Cardiac fibroblast (primary cell): Measurements from ENCODE around the gene SLC5A11.
"Not testable (repeated sequence)": the region's sequence is repeated elsewhere in the genome, so short reads cannot be mapped to it uniquely, and the experiment has no call there.

Source experiments
- DNase-seq, 2 donors: peaks; one replicate each; pipeline versions ENCODE4 v3.0.0 to v3.0.0-alpha.2; 2010; ENCODE audit warnings: low read depth in 2 of 2
- H3K4me3 ChIP-seq, 2 donors: replicated peaks in 1 of 2; 1 replicate in 1 of 2; 2 replicates in 1 of 2; pipeline ENCODE4 v1.5.1; 2011; ENCODE audit warnings: low read depth in 2 of 2, low read length in 2 of 2, mild to moderate bottlenecking in 2 of 2, moderate library complexity in 1 of 2
- TF ChIP-seq, protein P1 (sequence below): IDR thresholded peaks from one replicate; pipeline ENCODE4 v1.5.1; 2011; ENCODE audit warnings: low read depth, mild to moderate bottlenecking, low read length, inconsistent platforms

SLC5A11 gene

DNA sequence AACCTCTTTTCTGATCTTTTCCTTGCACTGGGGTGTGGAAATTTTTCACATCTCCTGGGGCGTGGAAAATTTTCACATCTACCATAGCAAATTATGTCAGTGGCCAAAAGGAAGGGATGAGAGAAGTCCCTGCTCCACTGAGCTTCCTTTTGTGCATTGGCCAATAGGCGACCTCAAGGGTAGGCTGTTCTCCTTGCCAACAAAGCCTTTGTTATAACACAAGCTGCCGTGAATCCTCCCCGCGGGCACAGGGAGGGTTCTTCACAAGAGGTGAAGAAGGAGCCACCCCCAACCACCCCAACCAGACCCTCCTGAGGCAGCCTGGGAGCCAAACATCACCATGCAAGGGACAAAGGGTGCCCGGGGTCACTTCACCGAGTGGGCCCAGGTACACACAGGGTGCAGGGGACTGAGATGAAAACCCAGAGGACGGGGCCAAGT is 6.5 kb downstream of the SLC5A11 start:
- peak in 1 of 2 donors; percentile 33 for DNase-seq
- TF ChIP-seq, protein P1, sequence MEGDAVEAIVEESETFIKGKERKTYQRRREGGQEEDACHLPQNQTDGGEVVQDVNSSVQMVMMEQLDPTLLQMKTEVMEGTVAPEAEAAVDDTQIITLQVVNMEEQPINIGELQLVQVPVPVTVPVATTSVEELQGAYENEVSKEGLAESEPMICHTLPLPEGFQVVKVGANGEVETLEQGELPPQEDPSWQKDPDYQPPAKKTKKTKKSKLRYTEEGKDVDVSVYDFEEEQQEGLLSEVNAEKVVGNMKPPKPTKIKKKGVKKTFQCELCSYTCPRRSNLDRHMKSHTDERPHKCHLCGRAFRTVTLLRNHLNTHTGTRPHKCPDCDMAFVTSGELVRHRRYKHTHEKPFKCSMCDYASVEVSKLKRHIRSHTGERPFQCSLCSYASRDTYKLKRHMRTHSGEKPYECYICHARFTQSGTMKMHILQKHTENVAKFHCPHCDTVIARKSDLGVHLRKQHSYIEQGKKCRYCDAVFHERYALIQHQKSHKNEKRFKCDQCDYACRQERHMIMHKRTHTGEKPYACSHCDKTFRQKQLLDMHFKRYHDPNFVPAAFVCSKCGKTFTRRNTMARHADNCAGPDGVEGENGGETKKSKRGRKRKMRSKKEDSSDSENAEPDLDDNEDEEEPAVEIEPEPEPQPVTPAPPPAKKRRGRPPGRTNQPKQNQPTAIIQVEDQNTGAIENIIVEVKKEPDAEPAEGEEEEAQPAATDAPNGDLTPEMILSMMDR = no peak
- H3K4me3 ChIP-seq = no peak overlapping the region

GRCh38 chr16:24853169-24853824 is 7.5 kb downstream of the SLC5A11 start:
- no peak for DNase-seq
- TF ChIP-seq, protein P1 = no peak
- no peak overlapping the region for H3K4me3 ChIP-seq

DNA sequence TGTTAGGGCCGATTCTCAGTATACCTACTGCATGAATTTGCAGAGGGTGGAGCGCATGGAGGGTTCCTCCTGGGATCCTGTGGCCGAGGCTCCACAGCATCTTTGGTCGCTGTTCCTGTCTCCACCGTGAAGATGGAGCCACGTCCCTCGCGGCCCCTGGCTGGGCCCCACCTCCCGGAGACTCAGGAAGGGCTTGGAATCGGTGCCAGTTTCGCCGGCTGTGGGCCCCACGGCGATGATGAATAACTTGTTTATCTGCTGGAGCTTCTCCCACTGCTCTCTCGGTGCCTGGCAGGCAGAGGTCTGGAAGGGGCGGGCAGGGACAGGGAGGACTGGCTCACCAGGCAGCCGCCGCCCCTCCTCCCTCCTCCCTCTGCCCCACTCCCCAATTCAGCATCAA is 8.1 kb downstream of the SLC5A11 start:
- TF ChIP-seq, protein P1 = no peak
- DNase-seq = peak; percentile 59 to 72
- H3K4me3 ChIP-seq = no peak overlapping the region

- TF ChIP-seq, protein P1 = no peak
- no peak for DNase-seq
- no peak overlapping the region for H3K4me3 ChIP-seq
Measured at GRCh38 chr16:24854607-24855171, 8.9 kb downstream of the SLC5A11 start.

DNA sequence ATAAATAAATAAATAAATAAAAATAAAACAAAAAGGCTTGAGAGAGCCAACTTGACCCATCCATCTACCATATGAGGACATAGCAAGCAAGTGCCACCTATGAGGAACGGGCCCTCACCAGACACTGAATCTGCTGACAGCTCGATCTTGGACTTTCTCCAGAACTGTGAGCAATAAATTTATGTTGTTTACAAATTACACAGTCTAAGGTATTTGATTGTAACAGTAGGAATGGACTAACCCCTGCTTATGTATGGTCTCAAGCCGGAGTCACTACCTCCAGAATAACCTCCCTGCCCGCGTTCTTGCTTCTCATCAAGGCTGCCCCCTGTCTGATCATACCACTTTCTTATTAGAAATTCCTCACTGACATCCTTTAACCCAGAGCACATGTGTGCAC is 9.9 kb downstream of the SLC5A11 start:
- no peak for DNase-seq
- no peak overlapping the region for H3K4me3 ChIP-seq

GRCh38 chr16:24856871-24857270 is 11.1 kb downstream of the SLC5A11 start:
- not testable (repeated sequence) for DNase-seq, H3K4me3 ChIP-seq

More for the DNA sequence above, 9.9 kb downstream of the SLC5A11 start:
- TF ChIP-seq, protein P1 = no peak

DNA sequence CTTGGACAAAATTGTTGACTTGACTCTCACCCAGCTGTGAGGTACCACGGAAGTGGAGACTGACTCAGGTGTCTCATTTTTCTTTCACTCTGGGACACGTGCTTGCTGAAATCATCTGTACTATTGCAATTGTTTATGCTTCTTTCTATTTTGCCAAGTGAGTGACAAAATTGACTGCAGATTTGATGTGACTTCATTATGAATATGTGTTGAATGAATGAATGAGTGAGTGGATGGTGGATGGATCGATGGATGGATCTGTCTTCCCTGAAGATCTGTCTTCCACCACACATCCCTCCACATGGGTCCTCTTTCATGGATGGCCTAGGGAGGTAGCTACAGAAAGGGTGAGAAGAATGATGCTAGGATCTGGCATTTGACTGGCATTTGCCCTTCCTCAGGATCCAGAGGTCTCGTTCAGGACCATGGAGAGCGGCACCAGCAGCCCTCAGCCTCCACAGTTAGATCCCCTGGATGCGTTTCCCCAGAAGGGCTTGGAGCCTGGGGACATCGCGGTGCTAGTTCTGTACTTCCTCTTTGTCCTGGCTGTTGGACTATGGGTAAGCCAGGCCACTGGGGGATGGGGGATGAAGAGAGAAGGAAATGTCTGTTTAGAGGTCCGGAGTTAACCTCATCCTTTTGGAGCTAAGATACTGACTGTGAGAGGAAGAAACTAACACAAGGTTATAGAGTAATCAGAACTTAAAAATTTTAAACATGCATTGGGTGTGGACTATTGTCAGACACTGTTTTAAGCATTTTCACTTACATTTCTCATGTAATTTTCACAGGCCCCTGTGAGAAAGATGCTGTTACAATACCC is 12.7 kb downstream of the SLC5A11 start:
- peak; percentile 64 to 66 for DNase-seq
- H3K4me3 ChIP-seq = no peak overlapping the region
- TF ChIP-seq, protein P1 = no peak
